Thyroid gland (tissue), 4 donors: Measurements from ENCODE around the gene CFB.
"Not testable (repeated sequence)": the region's sequence is repeated elsewhere in the genome, so short reads cannot be mapped to it uniquely, and the experiment has no call there.

Experiments used
- CTCF ChIP-seq, 6 experiments: fragments of 200-600 bp in 3 of 6; fragments of 450-650 bp in 3 of 6; sonication (generic) in 3 of 6; IDR thresholded peaks; one replicate each; pipeline ENCODE4 v1.5.1; 2016 to 2019; ENCODE audit warnings: antibody characterized with exemption in 6 of 6, mild to moderate bottlenecking in 2 of 6, inconsistent platforms in 1 of 6, moderate library complexity in 1 of 6
- POLR2A ChIP-seq, 2 donors: fragments of 450-650 bp; IDR thresholded peaks; one replicate each; pipeline ENCODE4 v1.6.1; 2017; ENCODE audit warnings: antibody characterized with exemption in 2 of 2, mild to moderate bottlenecking in 2 of 2, moderate library complexity in 1 of 2

- TF ChIP-seq CTCF, POLR2A (IDR thresholded peaks at IDR 0.05): not testable (repeated sequence)
Measured at GRCh38 chr6:31980195-31980876, 34.4 kb downstream of the CFB start.
